ENCODE results near the gene NEUROD6.

The NEUROD6 gene

GRCh38 chr7:31363051-31363450 lies 22.5 kb upstream of the NEUROD6 start:
- no peak overlapping the region for H3K4me2 ChIP-seq
- no peak overlapping the region for H3K9ac ChIP-seq
- no peak overlapping the region for H3K4me3 ChIP-seq
- H3K27ac ChIP-seq: no peak overlapping the region
- no peaks in the 10 kb centered on the region for H3K36me3 ChIP-seq
- H3K27me3 ChIP-seq: no peaks in the 10 kb centered on the region
- no peaks in the 10 kb centered on the region for H4K20me1 ChIP-seq
- no peak for TF ChIP-seq Cebpa-rat (IDR thresholded peaks at IDR 0.05)
- no peaks in the 10 kb centered on the region for H3K9me3 ChIP-seq (replicated peaks in 1 of 11)
- peaks cover 0 to 12% (median 9%) of the 10 kb centered on the region in 10 experiments; a peak in 11 of 20 replicates for H3K4me1 ChIP-seq

- no peak overlapping the region for H3K4me3 ChIP-seq
- no peak for TF ChIP-seq Cebpa-rat (IDR thresholded peaks at IDR 0.05)
- H3K27me3 ChIP-seq: no peaks in the 10 kb centered on the region
- no peak overlapping the region for H3K9ac ChIP-seq
- no peaks in the 10 kb centered on the region for H3K9me3 ChIP-seq (replicated peaks in 1 of 11)
- H3K4me1 ChIP-seq: peaks cover 0 to 12% (median 9%) of the 10 kb centered on the region in 10 experiments; a peak in 11 of 20 replicates
- no peaks in the 10 kb centered on the region for H4K20me1 ChIP-seq
- no peak overlapping the region for H3K27ac ChIP-seq
- H3K4me2 ChIP-seq: no peak overlapping the region
- H3K36me3 ChIP-seq: no peaks in the 10 kb centered on the region
These were observed 21.9 kb upstream of the NEUROD6 start for GRCh38 chr7:31362401-31362800.

GRCh38 chr7:31358467-31358866 lies 17.9 kb upstream of the NEUROD6 start:
- no peaks in the 10 kb centered on the region for H3K36me3 ChIP-seq
- no peaks in the 10 kb centered on the region for H3K27me3 ChIP-seq
- no peaks in the 10 kb centered on the region; a peak in 1 of 20 replicates for H3K4me1 ChIP-seq
- H3K9ac ChIP-seq: no peak overlapping the region
- H4K20me1 ChIP-seq: no peaks in the 10 kb centered on the region
- no peak overlapping the region for H3K4me3 ChIP-seq
- TF ChIP-seq Cebpa-rat (IDR thresholded peaks at IDR 0.05): no peak
- no peak overlapping the region for H3K27ac ChIP-seq
- H3K9me3 ChIP-seq (replicated peaks in 1 of 11): peaks cover 0 to 10% (median 0%) of the 10 kb centered on the region in 11 experiments; a peak in 1 of 22 replicates
- H3K4me2 ChIP-seq: no peak overlapping the region

GRCh38 chr7:31345421-31345820 lies 4.9 kb upstream of the NEUROD6 start:
- H4K20me1 ChIP-seq: no peaks in the 10 kb centered on the region
- no peaks in the 10 kb centered on the region for H3K27me3 ChIP-seq
- H3K36me3 ChIP-seq: no peaks in the 10 kb centered on the region
- no peak overlapping the region for H3K4me3 ChIP-seq
- H3K4me1 ChIP-seq: peaks cover 0 to 6% (median 0%) of the 10 kb centered on the region in 10 experiments; a peak in 3 of 20 replicates
- H3K9me3 ChIP-seq (replicated peaks in 1 of 11): no peaks in the 10 kb centered on the region
- no peak overlapping the region for H3K9ac ChIP-seq
- H3K4me2 ChIP-seq: no peak overlapping the region
- H3K27ac ChIP-seq: no peak overlapping the region
- no peak for TF ChIP-seq Cebpa-rat (IDR thresholded peaks at IDR 0.05)

GRCh38 chr7:31343516-31344305 lies 3.2 kb upstream of the NEUROD6 start:
- Histone ChIP-seq H3K36me3 (no peaks in the 10 kb centered on the region), H3K4me2 (no peak overlapping the region), H3K4me3 (no peak overlapping the region), H4K20me1 (no peaks in the 10 kb centered on the region), H3K27ac (no peak overlapping the region), H3K27me3 (no peaks in the 10 kb centered on the region), H3K4me1 (peaks cover 0 to 6% (median 0%) of the 10 kb centered on the region in 10 experiments; a peak in 3 of 20 replicates), H3K9ac (no peak overlapping the region), H3K9me3 (replicated peaks in 1 of 11) (no peaks in the 10 kb centered on the region)
- TF ChIP-seq Cebpa-rat (IDR thresholded peaks at IDR 0.05): no peak

- no peak overlapping the region for H3K4me3 ChIP-seq
- no peak overlapping the region for H3K4me2 ChIP-seq
- no peaks in the 10 kb centered on the region for H4K20me1 ChIP-seq
- H3K9ac ChIP-seq: no peak overlapping the region
- no peaks in the 10 kb centered on the region for H3K36me3 ChIP-seq
- H3K27ac ChIP-seq: no peak overlapping the region
- no peak for TF ChIP-seq Cebpa-rat (IDR thresholded peaks at IDR 0.05)
- H3K4me1 ChIP-seq: peaks cover 0 to 6% (median 0%) of the 10 kb centered on the region in 10 experiments; a peak in 3 of 20 replicates
- no peaks in the 10 kb centered on the region for H3K27me3 ChIP-seq
- H3K9me3 ChIP-seq (replicated peaks in 1 of 11): peaks cover 6 to 9% (median 7%) of the 10 kb centered on the region in 11 experiments
These were observed 615 bp upstream of the NEUROD6 start for GRCh38 chr7:31341141-31341540.

GRCh38 chr7:31340051-31340450 lies 475 bp downstream of the NEUROD6 start:
- TF ChIP-seq Cebpa-rat (IDR thresholded peaks at IDR 0.05): no peak
- H3K9ac ChIP-seq: no peak overlapping the region

GRCh38 chr7:31338706-31339105 lies 1.8 kb downstream of the NEUROD6 start:
- Histone ChIP-seq H3K4me1 (peaks cover 0 to 3% (median 0%) of the 10 kb centered on the region in 10 experiments; a peak in 3 of 20 replicates), H4K20me1 (no peaks in the 10 kb centered on the region), H3K9me3 (replicated peaks in 1 of 11) (peaks cover 10 to 17% (median 13%) of the 10 kb centered on the region in 11 experiments), H3K4me2 (no peak overlapping the region), H3K9ac (no peak overlapping the region), H3K36me3 (no peaks in the 10 kb centered on the region), H3K27ac (no peak overlapping the region), H3K4me3 (no peak overlapping the region), H3K27me3 (no peaks in the 10 kb centered on the region)
- no peak for TF ChIP-seq Cebpa-rat (IDR thresholded peaks at IDR 0.05)

More at GRCh38 chr7:31340051-31340450, 475 bp downstream of the NEUROD6 start:
- Histone ChIP-seq H3K27ac (no peak overlapping the region), H3K9me3 (replicated peaks in 1 of 11) (peaks cover 10 to 17% (median 13%) of the 10 kb centered on the region in 11 experiments), H4K20me1 (no peaks in the 10 kb centered on the region), H3K4me3 (no peak overlapping the region), H3K36me3 (no peaks in the 10 kb centered on the region), H3K4me2 (no peak overlapping the region), H3K4me1 (peaks cover 0 to 6% (median 0%) of the 10 kb centered on the region in 10 experiments; a peak in 3 of 20 replicates), H3K27me3 (no peaks in the 10 kb centered on the region)

GRCh38 chr7:31337002-31337565 lies 3.4 kb downstream of the NEUROD6 start:
- Histone ChIP-seq H3K4me3 (no peak overlapping the region), H4K20me1 (no peaks in the 10 kb centered on the region), H3K9ac (no peak overlapping the region), H3K9me3 (replicated peaks in 1 of 11) (peaks cover 10 to 17% (median 13%) of the 10 kb centered on the region in 11 experiments), H3K4me1 (no peaks in the 10 kb centered on the region), H3K36me3 (no peaks in the 10 kb centered on the region), H3K4me2 (no peak overlapping the region), H3K27ac (no peak overlapping the region), H3K27me3 (no peaks in the 10 kb centered on the region)
- TF ChIP-seq Cebpa-rat (IDR thresholded peaks at IDR 0.05): no peak
